T-helper 2 cell (primary cell): ENCODE measurements around the gene KLF11.
"Not testable (repeated sequence)": the region's sequence is repeated elsewhere in the genome, so short reads cannot be mapped to it uniquely, and the experiment has no call there.

Experiments used
- DNase-seq, 5 experiments: peaks; one replicate each; pipeline versions ENCODE4 v3.0.0 to v3.0.0-alpha.2; 2012 to 2022

KLF11 gene

GRCh38 chr2:10087360-10087759 is 44.0 kb downstream of the KLF11 start:
- DNase-seq: no peak

- no peak for DNase-seq
These were observed 46.3 kb downstream of the KLF11 start for GRCh38 chr2:10089565-10090190.

- DNase-seq: peak in 1 of 5 experiments; percentile 36
These were observed 48.0 kb downstream of the KLF11 start for GRCh38 chr2:10091182-10091888.

DNA sequence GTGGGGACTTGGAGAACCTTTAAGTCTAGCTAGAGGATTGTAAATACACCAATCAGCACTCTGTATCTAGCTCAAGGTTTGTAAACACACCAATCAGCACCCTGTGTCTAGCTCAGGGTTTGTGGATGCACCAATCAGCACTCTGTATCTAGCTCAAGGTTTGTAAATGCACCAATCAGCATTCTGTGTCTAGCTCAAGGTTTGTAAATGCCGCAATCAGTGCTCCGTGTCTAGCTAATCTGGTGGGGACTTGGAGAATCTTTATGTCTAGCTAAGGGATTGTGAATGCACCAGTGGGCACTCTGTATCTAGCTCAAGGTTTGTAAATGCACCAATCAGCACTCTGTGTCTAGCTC is 48.5 kb downstream of the KLF11 start:
- DNase-seq: not testable (repeated sequence)

DNA sequence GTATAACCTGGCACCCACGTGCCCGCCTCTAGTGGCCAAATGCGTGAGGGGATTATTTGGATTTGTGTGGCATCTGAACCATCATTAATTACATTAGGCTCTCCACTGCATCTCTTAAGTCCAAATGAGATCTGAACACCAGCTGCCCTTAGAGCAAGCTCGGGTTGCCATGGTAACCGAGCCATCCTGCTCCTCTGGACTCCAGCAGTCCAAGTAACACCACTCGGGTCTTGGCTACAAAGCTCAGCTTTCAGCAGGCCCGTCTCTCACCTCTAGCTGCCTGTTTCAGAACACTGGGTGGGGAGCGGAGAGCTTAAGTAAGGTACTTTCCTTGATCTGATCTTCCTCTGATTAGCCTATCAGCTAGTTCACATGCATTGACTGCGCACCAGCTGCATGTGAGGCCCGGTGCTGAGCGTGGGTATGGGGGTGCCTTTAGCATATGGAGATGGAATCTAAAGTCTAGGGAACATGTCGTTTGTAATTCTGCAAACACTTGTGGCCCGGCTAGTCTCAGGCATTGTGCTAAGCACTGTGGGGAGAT is 51.0 kb downstream of the KLF11 start:
- no peak for DNase-seq

GRCh38 chr2:10095175-10095574 is 51.8 kb downstream of the KLF11 start:
- DNase-seq: no peak

DNA sequence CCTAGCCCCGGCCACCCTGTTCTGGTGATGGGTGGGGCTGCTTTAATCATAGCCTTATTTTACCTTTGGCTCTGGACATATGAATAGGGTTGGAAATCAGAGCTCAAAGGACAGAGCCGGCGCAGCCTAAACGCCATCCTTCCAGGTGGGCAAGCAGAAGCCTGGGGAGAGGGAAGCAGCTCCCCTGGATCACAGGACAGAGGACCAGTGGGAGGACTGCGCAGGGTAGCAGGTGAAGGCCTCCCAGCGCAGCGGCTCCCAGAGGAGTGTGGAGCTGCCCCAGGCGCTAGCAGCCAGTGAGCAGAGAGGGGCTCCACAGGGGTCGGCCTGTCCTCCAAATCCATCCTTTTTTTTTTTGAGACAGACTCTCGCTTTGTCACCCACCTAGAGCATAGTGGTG is 53.3 kb downstream of the KLF11 start:
- DNase-seq: no peak

- peak in 3 of 5 experiments; percentile 16 to 29 (median 22) for DNase-seq
These were observed 54.2 kb downstream of the KLF11 start for GRCh38 chr2:10097352-10098148.

DNA sequence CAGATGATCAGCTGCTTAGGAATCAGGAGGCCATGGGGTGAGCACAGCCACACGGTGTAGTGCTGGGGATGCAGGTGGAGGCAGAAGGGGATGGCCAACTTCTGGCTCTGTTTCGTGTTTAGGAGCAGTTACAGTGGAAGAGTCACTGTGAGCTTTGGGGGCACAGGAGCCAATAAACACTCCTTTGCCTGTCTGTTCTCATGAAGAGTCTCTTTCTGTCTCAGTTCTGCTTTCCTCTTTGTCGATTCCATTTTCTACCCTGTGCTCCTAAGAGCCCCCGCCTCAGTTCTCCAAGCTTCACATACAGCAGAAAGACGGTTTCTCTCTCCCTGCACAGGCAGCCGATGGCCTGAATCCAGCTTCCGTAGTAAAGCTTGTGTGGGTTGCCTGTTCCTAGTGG is 58.1 kb downstream of the KLF11 start:
- DNase-seq: no peak

DNA sequence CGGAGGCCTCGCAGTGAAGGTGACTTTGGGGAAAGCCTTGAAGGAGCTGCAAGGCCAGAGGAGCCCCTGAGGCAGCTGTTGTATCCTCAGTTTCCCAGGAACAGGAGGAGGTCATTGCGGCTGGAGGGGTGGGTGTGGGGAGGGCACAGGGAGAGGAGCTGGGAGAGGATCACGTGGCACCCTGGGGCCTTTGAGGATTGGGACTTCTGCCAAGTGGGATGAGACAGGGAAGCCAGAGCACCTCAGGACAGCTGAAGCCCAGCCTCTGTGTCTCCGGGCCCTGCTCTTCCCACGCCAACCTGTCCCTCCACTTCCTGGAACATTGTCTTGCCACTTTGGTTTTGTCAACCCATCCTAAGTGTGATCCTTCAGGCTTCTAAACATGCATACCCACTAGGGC is 59.8 kb downstream of the KLF11 start:
- no peak for DNase-seq
